Measurements from ENCODE around the gene MARCHF5.
A peak's percentile ranks its signal among the peaks of the same experiment; 100 is the strongest.
"Not testable (repeated sequence)": the region's sequence is repeated elsewhere in the genome, so short reads cannot be mapped to it uniquely, and the experiment has no call there.

The MARCHF5 gene

GRCh38 chr10:92377962-92378361 lies 87.0 kb downstream of the MARCHF5 start:
- no peak overlapping the region for H3K4me3 ChIP-seq (ENCODE audit: low read length)
- DNase-seq (ENCODE audit: low read depth, low spot score): no peak

GRCh38 chr10:92381543-92381954 lies 90.6 kb downstream of the MARCHF5 start:
- no peak overlapping the region for H3K4me3 ChIP-seq (ENCODE audit: low read length)
- no peak for DNase-seq (ENCODE audit: low read depth, low spot score)

- no peak for DNase-seq (ENCODE audit: low read depth, low spot score)
- no peak overlapping the region for H3K4me3 ChIP-seq (ENCODE audit: low read length)
Measured at GRCh38 chr10:92382631-92383030, 91.7 kb downstream of the MARCHF5 start.

GRCh38 chr10:92384741-92385140 lies 93.8 kb downstream of the MARCHF5 start:
- no peak for DNase-seq (ENCODE audit: low read depth, low spot score)

GRCh38 chr10:92385831-92386230 lies 94.9 kb downstream of the MARCHF5 start:
- DNase-seq (ENCODE audit: low read depth, low spot score): no peak
- no peak overlapping the region for H3K4me3 ChIP-seq (ENCODE audit: low read length)

More at GRCh38 chr10:92384741-92385140, 93.8 kb downstream of the MARCHF5 start:
- H3K4me3 ChIP-seq (ENCODE audit: low read length): no peak overlapping the region

- DNase-seq (ENCODE audit: low read depth, low spot score): peak; percentile 63
- no peak overlapping the region for H3K4me3 ChIP-seq (ENCODE audit: low read length)
Measured at GRCh38 chr10:92387289-92387940, 96.4 kb downstream of the MARCHF5 start.

GRCh38 chr10:92393173-92393572 lies 102.2 kb downstream of the MARCHF5 start:
- H3K4me3 ChIP-seq (ENCODE audit: low read length); DNase-seq (ENCODE audit: low read depth, low spot score): not testable (repeated sequence)

GRCh38 chr10:92395271-92395670 lies 104.3 kb downstream of the MARCHF5 start:
- no peak for DNase-seq (ENCODE audit: low read depth, low spot score)
- no peak overlapping the region for H3K4me3 ChIP-seq (ENCODE audit: low read length)

- not testable (repeated sequence) for DNase-seq (ENCODE audit: low read depth, low spot score); H3K4me3 ChIP-seq (ENCODE audit: low read length)
Measured at GRCh38 chr10:92402234-92402633, 111.3 kb downstream of the MARCHF5 start.
